ENCODE measurements around the gene SLC47A2.

SLC47A2 gene

GRCh38 chr17:19705771-19706770, 10.3 kb downstream of the SLC47A2 start:
- no peak for TF ChIP-seq CTCF (IDR thresholded peaks at IDR 0.05)

GRCh38 chr17:19705201-19705600, 11.2 kb downstream of the SLC47A2 start:
- TF ChIP-seq CTCF (IDR thresholded peaks at IDR 0.05) = no peak

- no peak for TF ChIP-seq CTCF (IDR thresholded peaks at IDR 0.05)
These were observed 12.4 kb downstream of the SLC47A2 start for GRCh38 chr17:19703828-19704613.

GRCh38 chr17:19703106-19703827, 13.1 kb downstream of the SLC47A2 start:
- no peak for TF ChIP-seq CTCF (IDR thresholded peaks at IDR 0.05)

- no peak for TF ChIP-seq CTCF (IDR thresholded peaks at IDR 0.05)
These were observed 14.2 kb downstream of the SLC47A2 start for GRCh38 chr17:19702217-19702641.

- TF ChIP-seq CTCF (IDR thresholded peaks at IDR 0.05) = no peak
These were observed 29.8 kb downstream of the SLC47A2 start for GRCh38 chr17:19686400-19687090.
